Measurements from ENCODE around the gene SEPTIN1.

SEPTIN1 gene

DNA sequence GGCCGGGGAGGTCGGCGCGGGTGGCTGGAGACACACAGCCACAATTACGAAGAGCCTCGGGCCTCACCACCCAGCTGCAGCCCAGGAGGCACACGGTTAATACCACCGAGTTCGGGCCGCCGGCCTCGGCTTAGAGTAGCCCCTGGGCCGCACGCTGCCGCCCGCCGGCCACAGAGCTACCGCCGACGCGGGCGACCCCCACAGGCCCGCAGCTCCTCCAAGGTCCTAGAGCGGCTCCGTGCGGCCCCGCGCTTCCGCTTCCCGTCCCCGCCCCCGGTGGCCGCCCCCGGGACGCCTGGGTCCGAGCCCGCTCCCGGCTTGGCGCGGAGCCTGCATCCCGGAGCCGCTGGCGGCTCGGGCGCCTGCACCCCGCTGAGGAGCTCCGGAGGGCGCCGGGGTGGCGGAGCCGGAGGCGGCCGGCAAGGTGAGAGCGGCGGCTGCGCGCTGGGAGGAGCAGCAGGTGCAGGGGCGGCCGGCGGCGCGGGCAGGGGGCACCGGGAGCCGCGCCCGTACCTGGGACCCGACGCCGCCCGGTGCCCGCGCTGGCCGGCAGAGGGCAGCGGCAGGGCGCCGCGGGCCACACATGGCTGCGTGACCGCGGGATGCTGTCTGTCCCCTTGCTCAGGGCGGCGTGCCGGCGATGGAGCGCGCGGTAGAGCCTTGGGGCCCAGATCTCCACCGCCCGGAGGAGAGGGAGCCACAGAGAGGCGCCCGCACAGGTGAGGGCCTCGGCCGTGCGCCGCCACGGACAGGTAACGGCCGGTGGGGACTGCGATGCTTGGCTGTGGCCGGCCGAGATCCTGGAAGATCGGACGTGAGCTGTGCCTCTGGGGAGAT is 13.0 kb upstream of the SEPTIN1 start, which contains the start of gene ZNF48 (continued):
- TF ChIP-seq, protein P1, sequence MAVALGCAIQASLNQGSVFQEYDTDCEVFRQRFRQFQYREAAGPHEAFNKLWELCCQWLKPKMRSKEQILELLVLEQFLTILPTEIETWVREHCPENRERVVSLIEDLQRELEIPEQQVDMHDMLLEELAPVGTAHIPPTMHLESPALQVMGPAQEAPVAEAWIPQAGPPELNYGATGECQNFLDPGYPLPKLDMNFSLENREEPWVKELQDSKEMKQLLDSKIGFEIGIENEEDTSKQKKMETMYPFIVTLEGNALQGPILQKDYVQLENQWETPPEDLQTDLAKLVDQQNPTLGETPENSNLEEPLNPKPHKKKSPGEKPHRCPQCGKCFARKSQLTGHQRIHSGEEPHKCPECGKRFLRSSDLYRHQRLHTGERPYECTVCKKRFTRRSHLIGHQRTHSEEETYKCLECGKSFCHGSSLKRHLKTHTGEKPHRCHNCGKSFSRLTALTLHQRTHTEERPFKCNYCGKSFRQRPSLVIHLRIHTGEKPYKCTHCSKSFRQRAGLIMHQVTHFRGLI (tag by site-specific recombination; IDR thresholded peaks at IDR 0.05): peak; percentile 50; the same call in 1 of the 2 replicates
- no peak for TF ChIP-seq ZSCAN4 (tag by site-specific recombination; IDR thresholded peaks at IDR 0.05)
- peak; percentile 94 for TF ChIP-seq KLF8 (tag by site-specific recombination; IDR thresholded peaks at IDR 0.05)
- TF ChIP-seq ZNF146 (tag by site-specific recombination; IDR thresholded peaks at IDR 0.05): peak; percentile 9; the same call in 1 of the 2 replicates
- peak; percentile 74 for TF ChIP-seq ZNF394 (tag by site-specific recombination; IDR thresholded peaks at IDR 0.05; ENCODE audit: borderline replicate concordance)
- peak; percentile 77 for TF ChIP-seq EGR2 (tag by site-specific recombination; IDR thresholded peaks at IDR 0.05; ENCODE audit: low read depth)
- TF ChIP-seq, protein P2, sequence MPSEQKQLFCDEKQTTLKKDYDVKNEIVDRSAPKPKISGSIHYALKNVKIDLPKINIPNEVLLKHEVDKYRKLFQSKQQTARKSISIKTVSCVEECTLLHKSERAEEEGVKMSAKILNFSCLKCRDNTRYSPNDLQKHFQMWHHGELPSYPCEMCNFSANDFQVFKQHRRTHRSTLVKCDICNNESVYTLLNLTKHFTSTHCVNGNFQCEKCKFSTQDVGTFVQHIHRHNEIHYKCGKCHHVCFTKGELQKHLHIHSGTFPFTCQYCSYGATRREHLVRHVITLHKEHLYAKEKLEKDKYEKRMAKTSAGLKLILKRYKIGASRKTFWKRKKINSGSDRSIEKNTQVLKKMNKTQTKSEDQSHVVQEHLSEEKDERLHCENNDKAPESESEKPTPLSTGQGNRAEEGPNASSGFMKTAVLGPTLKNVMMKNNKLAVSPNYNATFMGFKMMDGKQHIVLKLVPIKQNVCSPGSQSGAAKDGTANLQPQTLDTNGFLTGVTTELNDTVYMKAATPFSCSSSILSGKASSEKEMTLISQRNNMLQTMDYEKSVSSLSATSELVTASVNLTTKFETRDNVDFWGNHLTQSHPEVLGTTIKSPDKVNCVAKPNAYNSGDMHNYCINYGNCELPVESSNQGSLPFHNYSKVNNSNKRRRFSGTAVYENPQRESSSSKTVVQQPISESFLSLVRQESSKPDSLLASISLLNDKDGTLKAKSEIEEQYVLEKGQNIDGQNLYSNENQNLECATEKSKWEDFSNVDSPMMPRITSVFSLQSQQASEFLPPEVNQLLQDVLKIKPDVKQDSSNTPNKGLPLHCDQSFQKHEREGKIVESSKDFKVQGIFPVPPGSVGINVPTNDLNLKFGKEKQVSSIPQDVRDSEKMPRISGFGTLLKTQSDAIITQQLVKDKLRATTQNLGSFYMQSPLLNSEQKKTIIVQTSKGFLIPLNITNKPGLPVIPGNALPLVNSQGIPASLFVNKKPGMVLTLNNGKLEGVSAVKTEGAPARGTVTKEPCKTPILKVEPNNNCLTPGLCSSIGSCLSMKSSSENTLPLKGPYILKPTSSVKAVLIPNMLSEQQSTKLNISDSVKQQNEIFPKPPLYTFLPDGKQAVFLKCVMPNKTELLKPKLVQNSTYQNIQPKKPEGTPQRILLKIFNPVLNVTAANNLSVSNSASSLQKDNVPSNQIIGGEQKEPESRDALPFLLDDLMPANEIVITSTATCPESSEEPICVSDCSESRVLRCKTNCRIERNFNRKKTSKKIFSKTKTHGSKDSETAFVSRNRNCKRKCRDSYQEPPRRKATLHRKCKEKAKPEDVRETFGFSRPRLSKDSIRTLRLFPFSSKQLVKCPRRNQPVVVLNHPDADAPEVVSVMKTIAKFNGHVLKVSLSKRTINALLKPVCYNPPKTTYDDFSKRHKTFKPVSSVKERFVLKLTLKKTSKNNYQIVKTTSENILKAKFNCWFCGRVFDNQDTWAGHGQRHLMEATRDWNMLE (tag by site-specific recombination; conservative IDR thresholded peaks at IDR 0.05; ENCODE audit: low read depth): peak; percentile 44; the same call in 1 of the 2 replicates
- TF ChIP-seq, protein P3, sequence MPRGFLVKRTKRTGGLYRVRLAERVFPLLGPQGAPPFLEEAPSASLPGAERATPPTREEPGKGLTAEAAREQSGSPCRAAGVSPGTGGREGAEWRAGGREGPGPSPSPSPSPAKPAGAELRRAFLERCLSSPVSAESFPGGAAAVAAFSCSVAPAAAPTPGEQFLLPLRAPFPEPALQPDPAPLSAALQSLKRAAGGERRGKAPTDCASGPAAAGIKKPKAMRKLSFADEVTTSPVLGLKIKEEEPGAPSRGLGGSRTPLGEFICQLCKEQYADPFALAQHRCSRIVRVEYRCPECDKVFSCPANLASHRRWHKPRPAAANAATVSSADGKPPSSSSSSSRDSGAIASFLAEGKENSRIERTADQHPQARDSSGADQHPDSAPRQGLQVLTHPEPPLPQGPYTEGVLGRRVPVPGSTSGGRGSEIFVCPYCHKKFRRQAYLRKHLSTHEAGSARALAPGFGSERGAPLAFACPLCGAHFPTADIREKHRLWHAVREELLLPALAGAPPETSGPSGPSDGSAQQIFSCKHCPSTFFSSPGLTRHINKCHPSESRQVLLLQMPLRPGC (tag by site-specific recombination; IDR thresholded peaks at IDR 0.05): peak; percentile 37; the same call in 1 of the 2 replicates
- TF ChIP-seq OSR2 (tag by site-specific recombination; IDR thresholded peaks at IDR 0.05): peak; percentile 53
- no peak for TF ChIP-seq ZNF707 (tag by site-specific recombination; IDR thresholded peaks at IDR 0.05)
- TF ChIP-seq ZFP3 (tag by site-specific recombination; IDR thresholded peaks at IDR 0.05; ENCODE audit: low read depth): no peak
- TF ChIP-seq ZNF423 (tag by site-specific recombination; IDR thresholded peaks at IDR 0.05): no peak
- peak; percentile 77 for TF ChIP-seq GLIS1 (tag by site-specific recombination; IDR thresholded peaks at IDR 0.05)
- TF ChIP-seq MEIS1 (CRISPR knock-in tag; IDR thresholded peaks at IDR 0.05; ENCODE audit: borderline replicate concordance): no peak
- TF ChIP-seq ZNF670 (tag by site-specific recombination; IDR thresholded peaks at IDR 0.05; ENCODE audit: low read depth): no peak
- TF ChIP-seq ZNF843 (tag by site-specific recombination; IDR thresholded peaks at IDR 0.05): 0 out of 2 replicates have a peak, but pooled peaks have one; percentile 55
- TF ChIP-seq, protein P4, sequence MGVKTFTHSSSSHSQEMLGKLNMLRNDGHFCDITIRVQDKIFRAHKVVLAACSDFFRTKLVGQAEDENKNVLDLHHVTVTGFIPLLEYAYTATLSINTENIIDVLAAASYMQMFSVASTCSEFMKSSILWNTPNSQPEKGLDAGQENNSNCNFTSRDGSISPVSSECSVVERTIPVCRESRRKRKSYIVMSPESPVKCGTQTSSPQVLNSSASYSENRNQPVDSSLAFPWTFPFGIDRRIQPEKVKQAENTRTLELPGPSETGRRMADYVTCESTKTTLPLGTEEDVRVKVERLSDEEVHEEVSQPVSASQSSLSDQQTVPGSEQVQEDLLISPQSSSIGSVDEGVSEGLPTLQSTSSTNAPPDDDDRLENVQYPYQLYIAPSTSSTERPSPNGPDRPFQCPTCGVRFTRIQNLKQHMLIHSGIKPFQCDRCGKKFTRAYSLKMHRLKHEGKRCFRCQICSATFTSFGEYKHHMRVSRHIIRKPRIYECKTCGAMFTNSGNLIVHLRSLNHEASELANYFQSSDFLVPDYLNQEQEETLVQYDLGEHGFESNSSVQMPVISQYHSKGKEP (tag by site-specific recombination; IDR thresholded peaks at IDR 0.05): peak; percentile 62; the same call in 1 of the 2 replicates
- TF ChIP-seq REPIN1 (tag by site-specific recombination; IDR thresholded peaks at IDR 0.05; ENCODE audit: low read depth): 0 out of 2 replicates have a peak, but pooled peaks have one; percentile 9
- no peak for TF ChIP-seq ZNF837 (tag by site-specific recombination; IDR thresholded peaks at IDR 0.05)
- TF ChIP-seq ZNF600 (tag by site-specific recombination; IDR thresholded peaks at IDR 0.05): peak; percentile 79
- peak; percentile 84 for TF ChIP-seq SP3 (tag by site-specific recombination; IDR thresholded peaks at IDR 0.05)
- TF ChIP-seq ZNF629 (tag by site-specific recombination; IDR thresholded peaks at IDR 0.05): peak; percentile 70
- no peak for TF ChIP-seq ZNF223 (tag by site-specific recombination; IDR thresholded peaks at IDR 0.05)
- TF ChIP-seq, protein P5, sequence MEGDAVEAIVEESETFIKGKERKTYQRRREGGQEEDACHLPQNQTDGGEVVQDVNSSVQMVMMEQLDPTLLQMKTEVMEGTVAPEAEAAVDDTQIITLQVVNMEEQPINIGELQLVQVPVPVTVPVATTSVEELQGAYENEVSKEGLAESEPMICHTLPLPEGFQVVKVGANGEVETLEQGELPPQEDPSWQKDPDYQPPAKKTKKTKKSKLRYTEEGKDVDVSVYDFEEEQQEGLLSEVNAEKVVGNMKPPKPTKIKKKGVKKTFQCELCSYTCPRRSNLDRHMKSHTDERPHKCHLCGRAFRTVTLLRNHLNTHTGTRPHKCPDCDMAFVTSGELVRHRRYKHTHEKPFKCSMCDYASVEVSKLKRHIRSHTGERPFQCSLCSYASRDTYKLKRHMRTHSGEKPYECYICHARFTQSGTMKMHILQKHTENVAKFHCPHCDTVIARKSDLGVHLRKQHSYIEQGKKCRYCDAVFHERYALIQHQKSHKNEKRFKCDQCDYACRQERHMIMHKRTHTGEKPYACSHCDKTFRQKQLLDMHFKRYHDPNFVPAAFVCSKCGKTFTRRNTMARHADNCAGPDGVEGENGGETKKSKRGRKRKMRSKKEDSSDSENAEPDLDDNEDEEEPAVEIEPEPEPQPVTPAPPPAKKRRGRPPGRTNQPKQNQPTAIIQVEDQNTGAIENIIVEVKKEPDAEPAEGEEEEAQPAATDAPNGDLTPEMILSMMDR (tag by site-specific recombination; IDR thresholded peaks at IDR 0.05): peak; percentile 94
- TF ChIP-seq ZNF768 (tag by site-specific recombination; IDR thresholded peaks at IDR 0.05): peak; percentile 42; the same call in 1 of the 2 replicates
- TF ChIP-seq KLF7 (tag by site-specific recombination; IDR thresholded peaks at IDR 0.05; ENCODE audit: borderline replicate concordance): peak; percentile 78

All from HEK293 (cell line).